ENCODE measurements around the gene CFAP58.

Gene CFAP58

GRCh38 chr10:104334965-104335650, 18.5 kb upstream of the CFAP58 start:
- peak; percentile 28 for DNase-seq

DNA sequence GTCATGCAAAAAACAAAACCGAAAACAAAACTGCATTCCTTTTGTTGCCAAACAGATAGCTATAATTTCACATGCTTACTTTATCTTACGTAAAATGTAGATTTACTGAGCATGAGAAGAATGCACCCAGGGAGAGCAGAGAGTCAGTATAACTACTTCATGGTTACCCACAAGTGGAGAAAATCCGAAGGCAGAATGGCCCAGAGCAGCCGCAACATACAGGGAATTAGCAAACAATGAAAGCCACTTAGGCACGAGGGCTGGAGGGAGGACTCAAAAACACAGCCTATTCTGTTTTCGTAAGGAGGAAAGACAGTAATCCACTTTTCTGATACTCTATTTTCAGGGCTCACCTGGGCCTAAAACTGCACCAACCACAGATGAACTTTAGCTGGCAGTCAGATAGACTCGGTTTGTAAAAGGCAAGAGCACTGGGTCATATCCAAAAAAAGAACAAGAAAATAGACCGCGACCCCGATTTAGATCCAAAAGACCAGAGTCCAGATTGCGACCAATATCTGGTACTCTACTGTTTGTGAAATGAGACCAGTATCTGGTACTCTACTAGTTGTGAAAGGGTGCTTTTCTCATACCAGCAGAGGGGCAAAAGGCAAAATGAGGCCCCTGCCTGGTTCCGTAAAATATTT, 16.7 kb upstream of the CFAP58 start:
- DNase-seq, result no peak

DNA sequence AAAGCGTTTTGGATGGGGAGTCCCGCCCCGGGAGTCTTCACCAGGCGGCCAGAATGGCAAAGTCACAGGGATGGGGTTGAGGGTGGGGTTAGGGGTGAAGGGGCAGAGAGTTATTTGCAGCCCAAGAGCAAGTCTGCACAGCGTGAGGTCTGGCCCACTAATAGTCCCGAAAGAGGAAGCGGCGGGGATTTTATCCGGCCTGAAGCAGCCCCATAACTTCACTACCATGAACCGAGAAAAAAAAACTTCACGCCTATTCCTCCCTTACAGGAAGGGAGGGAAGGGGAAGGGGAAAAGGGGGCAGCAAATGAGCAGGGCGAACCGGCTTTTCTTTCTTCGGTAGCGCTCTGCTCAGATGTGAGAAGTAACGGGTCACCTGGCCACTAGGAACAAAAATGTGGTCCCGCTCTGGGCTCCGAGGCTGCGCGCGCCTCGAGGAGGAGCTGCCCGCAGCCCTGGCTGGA, 16.1 kb upstream of the CFAP58 start:
- DNase-seq, result no peak

- no peak for DNase-seq
Measured at GRCh38 chr10:104337985-104338735, 15.5 kb upstream of the CFAP58 start, which contains the start of gene ITPRIP. Gene ITPRIP (minus strand): TSS chr10:104338465. CDS start chr10:104316051, 22,414 bp downstream.

DNA sequence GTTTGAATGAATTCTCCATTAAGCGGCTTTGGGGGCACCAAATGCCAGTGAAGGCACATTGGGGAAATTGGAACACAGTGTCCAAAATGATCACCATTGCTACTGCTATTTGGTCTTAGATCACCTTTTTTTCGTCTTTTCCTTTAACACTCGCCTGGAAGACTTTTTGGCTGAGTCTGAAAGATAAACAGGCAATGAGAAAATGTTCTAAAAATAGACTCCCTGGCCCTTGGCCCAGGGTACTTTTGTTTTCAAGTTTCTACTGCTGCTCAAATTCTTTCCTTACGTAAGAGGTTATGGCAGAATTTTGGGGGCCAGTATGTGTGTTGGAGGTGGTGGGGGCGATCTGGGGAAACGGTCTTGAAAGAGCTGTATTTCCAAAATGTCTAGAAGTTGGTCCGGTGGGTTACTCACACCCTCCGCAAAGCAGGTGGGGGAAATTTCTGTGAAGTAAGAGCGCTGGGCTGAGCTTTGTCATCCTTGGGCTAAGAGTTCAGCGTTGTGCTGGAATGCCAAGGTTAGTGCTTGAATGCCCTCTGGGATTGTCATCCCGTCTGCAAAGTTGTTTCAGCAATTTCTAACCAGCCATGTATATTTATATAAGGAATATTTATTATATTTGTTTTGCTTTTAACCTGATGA, 14.0 kb upstream of the CFAP58 start:
- no peak for DNase-seq

DNA sequence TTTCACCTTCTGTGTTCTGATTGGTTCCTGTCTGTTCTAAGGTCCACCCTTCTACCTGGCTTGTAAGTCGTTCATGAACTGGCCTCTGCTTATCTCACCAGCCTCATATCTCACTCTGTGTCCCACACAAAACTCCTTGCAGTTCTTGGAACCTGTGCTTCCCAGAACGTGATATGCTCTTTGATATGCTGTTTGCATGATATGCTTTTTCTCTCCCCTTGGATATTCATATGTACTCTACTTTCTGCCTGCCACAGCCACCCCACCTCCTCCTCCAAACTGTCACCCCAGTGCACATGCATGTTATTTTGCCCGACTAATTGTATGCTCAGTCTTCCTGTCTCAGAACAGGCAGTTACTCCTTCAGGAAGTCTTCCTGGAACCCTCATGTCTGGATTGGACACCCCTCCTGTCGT, 13.5 kb upstream of the CFAP58 start:
- no peak for DNase-seq

- DNase-seq, result no peak
Measured at GRCh38 chr10:104340641-104341040, 13.0 kb upstream of the CFAP58 start.

GRCh38 chr10:104342941-104343411, 10.7 kb upstream of the CFAP58 start:
- no peak for DNase-seq

- DNase-seq, result no peak
Measured at GRCh38 chr10:104344219-104344618, 9.4 kb upstream of the CFAP58 start.

DNA sequence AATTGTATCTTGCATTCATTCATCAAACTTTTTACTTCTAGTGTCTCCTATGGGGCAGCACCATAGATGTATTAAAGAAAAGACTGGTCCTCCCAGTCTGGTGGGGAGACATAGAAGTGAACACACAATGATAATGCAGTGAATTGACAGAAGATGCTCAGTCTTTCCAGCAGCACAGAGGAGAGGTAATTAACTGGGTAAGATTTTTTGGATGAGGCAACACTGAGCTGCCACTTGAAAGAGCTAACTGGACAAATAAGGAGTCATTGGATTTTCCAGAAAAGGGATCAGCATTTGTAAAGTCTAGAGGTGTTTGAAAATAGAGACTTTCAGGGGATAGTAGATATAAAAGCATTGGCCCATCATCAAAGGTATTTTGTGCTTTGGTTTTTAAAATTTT, 8.1 kb upstream of the CFAP58 start:
- DNase-seq, result no peak

DNA sequence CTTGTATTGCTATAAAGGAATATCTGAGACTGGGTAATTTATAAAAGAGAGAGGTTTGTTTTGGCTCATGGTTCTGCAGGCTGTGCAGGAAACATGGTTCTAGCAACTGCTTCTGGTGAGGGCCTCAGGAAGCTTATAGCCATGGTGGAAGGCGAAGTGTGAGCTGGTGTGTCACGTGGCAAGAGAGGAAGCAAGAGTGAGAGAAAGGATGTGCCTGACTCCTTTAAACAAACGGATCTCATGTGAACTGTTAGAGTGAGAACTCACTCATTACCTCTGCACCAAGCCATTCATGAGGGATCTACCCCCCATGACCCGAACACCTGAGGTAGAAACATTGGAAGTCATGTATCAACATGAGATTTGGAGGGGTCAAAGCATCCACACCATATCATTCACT, 7.7 kb upstream of the CFAP58 start:
- no peak for DNase-seq

- DNase-seq, result no peak
Measured at GRCh38 chr10:104347295-104348045, 6.2 kb upstream of the CFAP58 start.

DNA sequence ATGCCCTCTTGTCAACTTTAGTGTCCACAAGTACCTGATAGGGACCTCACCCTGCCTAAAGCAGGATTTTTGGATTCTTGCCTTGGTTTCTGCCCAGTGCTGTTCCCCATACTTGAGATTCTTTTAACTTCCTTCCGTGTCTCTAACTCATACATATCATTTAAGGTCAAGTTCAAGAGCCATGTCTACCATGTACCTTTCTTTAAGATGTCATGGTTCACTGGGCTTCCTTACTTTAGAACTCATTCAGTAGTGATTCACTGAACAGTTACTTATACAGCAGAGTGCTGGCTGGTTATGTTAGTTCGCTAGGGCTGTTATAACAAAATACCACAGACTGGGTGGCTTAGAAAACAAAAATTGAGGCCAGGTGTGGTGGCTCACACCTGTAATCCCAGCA, 5.0 kb upstream of the CFAP58 start:
- no peak for DNase-seq

DNA sequence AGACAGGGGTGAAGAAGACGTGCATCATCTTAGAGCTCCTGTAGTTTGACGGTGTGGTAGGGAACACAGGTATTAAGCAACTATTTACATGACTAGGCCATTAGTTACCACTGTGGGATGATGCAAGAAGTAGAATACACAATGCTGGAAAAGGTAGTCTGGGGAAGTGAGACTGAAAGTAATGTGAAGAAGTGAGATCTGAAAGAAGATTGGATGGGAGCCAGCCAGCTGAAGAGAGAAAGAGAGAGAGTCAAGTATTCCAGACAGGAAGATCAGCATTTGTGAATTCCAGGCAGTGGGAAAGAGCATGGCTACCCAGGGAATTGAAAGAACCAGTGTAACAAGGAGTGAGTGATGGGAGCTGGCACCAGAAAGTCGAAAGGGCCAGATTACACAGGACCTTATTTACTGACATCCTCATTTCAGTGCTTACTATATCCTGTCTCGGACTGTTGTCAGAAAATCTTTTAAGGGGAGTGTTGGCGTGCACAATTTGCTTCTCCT, 4.0 kb upstream of the CFAP58 start:
- DNase-seq, result no peak

DNA sequence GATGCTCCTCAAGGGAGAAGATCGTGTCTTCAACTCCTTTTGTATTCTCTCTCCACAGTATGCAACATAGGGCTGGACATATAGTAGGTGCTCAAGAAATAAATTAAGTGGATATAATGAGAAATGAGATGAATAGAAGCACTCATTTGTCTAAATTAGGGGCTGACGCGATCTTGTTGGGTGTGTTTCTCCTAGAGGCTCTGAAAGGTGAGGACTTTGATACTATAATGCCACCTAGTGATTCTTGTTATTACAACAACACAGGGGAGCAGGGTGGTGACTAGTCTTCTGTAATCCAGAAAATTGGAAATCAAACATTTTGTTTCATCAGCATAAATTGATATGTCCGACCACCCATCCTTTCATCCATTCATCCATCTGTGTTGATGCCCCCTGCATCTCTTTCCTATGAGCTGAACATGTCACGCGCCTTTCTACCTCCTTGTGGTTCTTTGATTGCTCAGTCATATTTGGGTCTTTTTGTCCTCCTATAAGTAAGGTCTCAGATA, 3.5 kb upstream of the CFAP58 start:
- peak; percentile 30 for DNase-seq

GRCh38 chr10:104351061-104351702, 2.5 kb upstream of the CFAP58 start:
- DNase-seq, result no peak

- DNase-seq, result no peak
Measured at GRCh38 chr10:104351919-104352318, 1.7 kb upstream of the CFAP58 start.

- DNase-seq, result no peak
Measured at GRCh38 chr10:104359811-104360210, 6.2 kb downstream of the CFAP58 start.

- DNase-seq, result no peak
Measured at GRCh38 chr10:104367904-104368303, 14.3 kb downstream of the CFAP58 start.

GRCh38 chr10:104368381-104368780, 14.7 kb downstream of the CFAP58 start:
- DNase-seq, result no peak

GRCh38 chr10:104371753-104372152, 18.1 kb downstream of the CFAP58 start:
- no peak for DNase-seq

Measured in NCI-H2029 (cell line).